Measurements from ENCODE around the gene SMIM30.

DNA sequence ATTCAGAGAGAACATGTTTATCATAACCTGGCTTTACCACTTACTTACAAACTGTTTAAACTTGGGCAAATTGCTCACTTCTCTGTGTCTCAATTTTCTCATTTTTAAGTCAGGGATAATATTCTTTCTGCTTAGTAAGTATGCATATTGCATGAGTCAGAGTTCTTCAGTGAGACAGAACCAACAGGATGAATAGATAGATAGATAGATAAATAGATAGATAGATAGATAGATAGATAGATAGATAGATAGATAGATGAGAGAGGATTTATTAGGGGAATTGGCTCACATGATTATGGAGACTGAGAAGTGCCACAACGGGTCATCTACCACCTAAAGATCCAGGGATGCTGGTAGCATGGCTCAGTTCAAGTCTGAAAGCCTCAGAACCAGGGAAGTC, 15.7 kb upstream of the SMIM30 start:
- TF ChIP-seq, protein P1, sequence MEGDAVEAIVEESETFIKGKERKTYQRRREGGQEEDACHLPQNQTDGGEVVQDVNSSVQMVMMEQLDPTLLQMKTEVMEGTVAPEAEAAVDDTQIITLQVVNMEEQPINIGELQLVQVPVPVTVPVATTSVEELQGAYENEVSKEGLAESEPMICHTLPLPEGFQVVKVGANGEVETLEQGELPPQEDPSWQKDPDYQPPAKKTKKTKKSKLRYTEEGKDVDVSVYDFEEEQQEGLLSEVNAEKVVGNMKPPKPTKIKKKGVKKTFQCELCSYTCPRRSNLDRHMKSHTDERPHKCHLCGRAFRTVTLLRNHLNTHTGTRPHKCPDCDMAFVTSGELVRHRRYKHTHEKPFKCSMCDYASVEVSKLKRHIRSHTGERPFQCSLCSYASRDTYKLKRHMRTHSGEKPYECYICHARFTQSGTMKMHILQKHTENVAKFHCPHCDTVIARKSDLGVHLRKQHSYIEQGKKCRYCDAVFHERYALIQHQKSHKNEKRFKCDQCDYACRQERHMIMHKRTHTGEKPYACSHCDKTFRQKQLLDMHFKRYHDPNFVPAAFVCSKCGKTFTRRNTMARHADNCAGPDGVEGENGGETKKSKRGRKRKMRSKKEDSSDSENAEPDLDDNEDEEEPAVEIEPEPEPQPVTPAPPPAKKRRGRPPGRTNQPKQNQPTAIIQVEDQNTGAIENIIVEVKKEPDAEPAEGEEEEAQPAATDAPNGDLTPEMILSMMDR (conservative IDR thresholded peaks at IDR 0.05 in 1 of 2, IDR thresholded peaks at IDR 0.05 in 1 of 2; ENCODE audit: low read depth in 1 of 2, low read length in 2 of 2) = no peak
- no peak for TF ChIP-seq EZH2 (IDR thresholded peaks at IDR 0.05; ENCODE audit: low read length, missing control alignments)
